GM21360 (cell line): ENCODE data around the gene SLC35D3.
A peak's percentile ranks its signal among the peaks of the same experiment; 100 is the strongest.
"Not testable (repeated sequence)": the region's sequence is repeated elsewhere in the genome, so short reads cannot be mapped to it uniquely, and the experiment has no call there.

Experiments used
- ATAC-seq: cut with Tn5 transposase; IDR thresholded peaks from one replicate; pipeline ENCODE4 v1.9.1; 2021; ENCODE audit warnings: mild to moderate bottlenecking, moderate library complexity; ENCODE audit not compliant: unreplicated experiment

SLC35D3 gene

DNA sequence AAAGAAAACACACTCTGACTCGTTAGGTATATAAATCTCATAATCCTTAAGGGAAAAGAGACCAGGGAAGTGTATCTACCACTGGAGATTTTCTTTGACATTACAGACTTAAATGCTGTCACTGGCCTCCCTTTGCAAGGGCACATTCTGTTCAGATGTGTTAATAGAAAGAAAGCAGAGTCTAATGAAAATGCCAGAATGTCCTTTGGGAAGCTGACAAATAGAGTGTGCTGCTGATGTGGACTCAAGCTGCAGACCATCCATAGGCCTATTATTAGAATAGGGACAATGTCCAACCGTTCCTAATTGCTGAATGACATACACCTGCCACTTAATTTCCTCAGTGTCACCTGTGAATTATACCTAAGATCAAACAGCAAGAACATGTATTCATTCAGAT is 41.2 kb downstream of the SLC35D3 start:
- ATAC-seq = no peak

DNA sequence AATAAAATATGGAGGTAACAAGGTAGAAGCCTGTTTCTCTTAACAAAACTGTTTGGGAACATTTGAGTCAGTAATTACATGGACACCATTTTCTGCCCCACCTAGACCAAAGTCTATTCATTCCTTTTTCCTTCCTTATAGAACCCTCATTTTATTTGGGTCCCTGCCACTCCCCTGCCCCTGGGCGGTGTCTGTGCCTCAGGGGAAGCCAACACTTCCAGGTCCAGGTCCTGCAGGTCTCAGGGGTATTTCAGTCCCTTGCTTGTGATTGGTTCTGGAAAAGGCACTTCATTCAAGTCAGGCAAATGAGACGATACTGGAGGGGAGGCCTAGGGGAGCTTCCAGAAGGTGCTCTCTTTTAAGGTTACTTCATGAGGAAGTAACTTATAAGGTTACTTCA is 42.3 kb downstream of the SLC35D3 start:
- no peak for ATAC-seq

DNA sequence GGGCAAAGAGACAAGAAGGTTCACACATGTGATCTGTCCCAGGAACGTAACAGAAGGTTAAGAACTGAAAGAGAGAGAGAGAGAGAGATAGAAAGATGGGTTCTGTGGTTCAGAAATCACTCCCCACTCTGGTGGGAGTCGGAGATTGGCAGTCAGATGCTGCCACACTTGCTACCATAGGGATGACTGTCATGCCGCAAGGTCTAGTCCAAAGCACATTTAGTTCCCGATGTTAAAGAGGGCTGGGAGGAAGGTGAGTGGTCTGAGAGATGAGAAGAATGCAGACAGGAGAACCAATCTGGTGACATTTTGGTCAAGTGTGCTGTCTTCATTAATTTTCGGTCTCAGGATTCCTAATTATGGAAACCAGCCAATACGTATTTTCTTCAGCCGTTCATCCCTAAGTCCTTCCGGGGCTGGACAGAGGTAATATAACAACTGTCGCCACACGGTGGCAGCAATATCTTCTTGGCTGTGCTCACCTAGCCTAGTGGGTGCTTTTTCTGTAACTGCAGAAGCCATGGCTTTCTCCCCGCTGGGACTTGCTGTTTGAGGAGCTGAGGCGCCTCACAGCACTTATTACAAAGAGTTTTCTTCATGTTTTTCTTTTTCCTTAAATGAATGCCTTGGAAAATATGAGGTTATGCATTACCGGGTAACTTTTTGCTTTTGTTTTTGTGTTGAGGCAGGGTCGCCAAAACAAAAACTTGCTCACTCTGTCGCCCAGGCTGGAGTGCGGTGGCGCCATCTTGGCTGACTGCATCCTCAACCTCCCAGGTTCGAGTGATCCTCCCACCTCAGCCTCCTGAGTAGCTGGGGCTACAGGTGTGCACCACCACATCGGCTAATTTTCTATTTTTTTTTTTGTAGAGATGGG is 46.0 kb downstream of the SLC35D3 start:
- peak; percentile 85 for ATAC-seq

DNA sequence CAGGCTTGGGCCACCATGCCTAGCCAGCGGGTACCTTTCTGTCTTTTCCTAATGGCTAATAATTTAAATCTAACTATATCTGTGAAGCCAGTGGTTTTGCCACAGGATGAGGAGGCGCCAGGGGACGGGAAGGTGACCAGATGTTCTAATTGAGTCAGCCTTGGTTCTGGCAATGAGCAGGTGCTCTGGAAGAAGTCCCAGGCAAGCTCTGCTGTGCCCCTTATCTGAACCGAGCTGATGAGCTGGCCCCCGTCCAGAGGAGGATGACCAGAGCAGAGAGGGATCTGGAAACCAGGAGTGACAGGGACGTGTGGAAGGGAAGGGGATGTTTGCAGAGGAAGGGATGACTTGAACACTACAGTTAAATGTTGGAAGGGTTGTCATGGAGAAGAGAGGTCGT is 46.7 kb downstream of the SLC35D3 start:
- no peak for ATAC-seq

DNA sequence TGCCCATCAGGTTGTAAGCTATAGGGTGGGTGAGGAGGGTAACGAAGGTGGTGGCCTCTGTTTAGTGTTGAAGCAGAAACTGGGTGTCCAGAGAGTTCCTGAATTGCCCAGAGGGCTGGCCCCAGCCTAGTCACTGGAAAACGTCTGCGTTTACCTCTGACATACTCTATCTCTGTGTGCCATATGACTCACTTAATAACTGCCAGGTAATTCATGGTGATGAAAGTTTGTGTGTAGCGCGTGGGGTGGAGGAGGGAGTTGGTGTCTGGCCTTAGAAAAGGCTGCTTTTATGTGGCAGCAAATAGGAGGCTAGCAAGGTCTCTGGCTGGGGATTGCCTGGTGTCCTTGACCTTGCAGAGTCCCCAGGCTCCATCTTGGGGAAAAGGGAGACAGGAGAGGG is 47.3 kb downstream of the SLC35D3 start:
- no peak for ATAC-seq

DNA sequence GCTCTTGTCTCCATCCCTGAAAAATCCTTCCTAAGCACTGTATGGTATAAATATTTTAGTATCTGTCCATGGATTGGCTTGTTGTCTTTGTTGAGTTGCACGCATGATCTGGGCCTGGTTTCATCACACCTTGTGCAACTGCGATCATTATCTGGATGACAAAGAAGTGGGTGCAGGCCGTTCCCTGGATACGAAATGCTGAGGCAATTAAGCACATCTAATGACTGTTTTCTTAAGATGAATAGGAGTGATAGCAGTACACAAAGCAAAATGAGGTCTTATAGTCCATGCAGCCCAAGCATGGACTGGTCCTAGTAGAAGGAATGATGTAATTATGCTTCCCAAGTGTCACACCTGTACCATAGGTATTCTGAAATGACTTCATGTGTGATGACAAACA is 47.8 kb downstream of the SLC35D3 start:
- no peak for ATAC-seq

DNA sequence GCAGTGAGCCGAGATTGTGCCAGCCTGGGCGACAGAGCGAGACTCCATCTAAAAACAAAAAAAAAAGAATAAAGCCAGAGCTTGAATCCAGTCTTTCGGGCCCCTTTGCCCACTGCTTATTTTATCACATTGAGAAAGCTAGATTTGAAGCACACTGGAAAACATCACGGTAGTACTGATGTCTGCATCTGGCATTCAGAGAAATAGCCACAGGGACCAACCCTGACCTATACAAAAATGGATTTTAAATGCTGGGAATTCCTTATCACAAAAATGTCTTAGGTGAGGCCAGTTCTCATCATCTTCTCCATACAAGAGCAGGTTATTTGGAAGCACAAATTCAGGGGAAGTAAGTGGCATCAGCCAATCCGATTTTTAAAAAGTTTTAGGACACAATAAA is 49.5 kb downstream of the SLC35D3 start:
- ATAC-seq = no peak

DNA sequence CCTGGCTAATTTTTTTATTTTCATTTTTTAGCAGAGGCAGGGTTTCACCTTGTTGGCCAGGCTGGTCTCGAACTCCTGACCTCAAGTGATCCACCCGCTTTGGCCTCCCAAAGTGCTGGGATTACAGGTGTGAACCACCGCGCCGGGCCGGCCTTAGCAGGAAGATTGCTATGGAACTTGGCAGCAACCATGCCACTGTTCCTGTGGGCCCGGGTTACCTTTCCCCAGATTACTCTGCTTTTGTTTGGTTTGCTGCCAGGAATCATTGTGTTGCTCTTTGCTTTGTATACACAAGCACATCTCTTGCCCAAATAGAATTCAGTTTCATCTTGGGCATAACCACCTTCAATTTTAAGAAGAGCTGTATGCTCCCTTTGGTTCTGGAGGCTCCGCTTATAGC is 51.7 kb downstream of the SLC35D3 start:
- not testable (repeated sequence) for ATAC-seq
